Heart right ventricle (tissue), 16 donors: ENCODE measurements around the gene HTT. TPM values are rescaled to one million over a fixed set of nuclear protein-coding genes. Genes with fewer than 3 reads are reported as not detected.

ENCODE experiments used
- ATAC-seq, 8 donors: fragments of 200-7000 bp; cut with Tn5 transposase; one replicate each; pipeline ENCODE4 v1.9.1; 2020; ENCODE audit warnings: mild to moderate bottlenecking in 8 of 8, moderate library complexity in 8 of 8, moderate number of reproducible peaks in 1 of 8
- DNase-seq, 2 donors: peaks; one replicate each; pipeline ENCODE4 v3.0.0-alpha.2; 2020
- H3K27ac ChIP-seq, 10 donors: fragments of 200-600 bp; sonication (generic) in 2 of 10; one replicate each; pipeline versions ENCODE4 v1.5.0 to v1.8.0; 2020 to 2022; ENCODE audit warnings: mild to moderate bottlenecking in 3 of 10
- H3K27me3 ChIP-seq, 7 donors: fragments of 200-600 bp; one replicate each; pipeline ENCODE4 v1.8.0; 2021 to 2022; ENCODE audit warnings: mild to moderate bottlenecking in 2 of 7
- H3K36me3 ChIP-seq, 9 donors: fragments of 200-600 bp; sonication (generic) in 1 of 9; one replicate each; pipeline versions ENCODE4 v1.5.0 to v1.8.0; 2020 to 2022; ENCODE audit warnings: mild to moderate bottlenecking in 2 of 9
- H3K4me1 ChIP-seq, 9 donors: fragments of 200-600 bp; sonication (generic) in 1 of 9; one replicate each; pipeline versions ENCODE4 v1.5.0 to v1.8.0; 2020 to 2022; ENCODE audit warnings: mild to moderate bottlenecking in 4 of 9
- H3K4me3 ChIP-seq, 10 donors: fragments of 200-600 bp; sonication (generic) in 2 of 10; one replicate each; pipeline versions ENCODE4 v1.5.0 to v1.8.0; 2020 to 2022; ENCODE audit warnings: mild to moderate bottlenecking in 7 of 10, moderate library complexity in 2 of 10
- H3K9me3 ChIP-seq, 11 donors: fragments of 200-600 bp in 10 of 11; sonication (generic) in 2 of 11; one replicate each; pipeline versions ENCODE4 v1.5.0 to v1.8.0; 2013 to 2022; ENCODE audit warnings: mild to moderate bottlenecking in 2 of 11, control low read depth in 1 of 11, moderate library complexity in 1 of 11
- WGBS, 2 donors: extraction: QIAGEN DNeasy Blood & Tissue Kit; methylation state at CpG; one replicate each; pipeline ENCODE4 v1.1.7; 2013; ENCODE audit warnings: inconsistent platforms in 1 of 2; 5-methylcytosine and 5-hydroxymethylcytosine counted together
- intact Hi-C, 10 donors: fragments of 100-400 bp; cut with DNase I; formaldehyde crosslinking; loops; one replicate each; pipeline versions ENCODE4 v1.11.1 to v1.14.2; 2022
- polyA plus RNA-seq, 2 donors: library from polyadenylated mRNA; stranded (reverse); fragments of 200-250 nt; gene quantifications; one replicate each; pipeline ENCODE4 v1.2.3, GENCODE V29; 2013
- total RNA-seq, 10 donors: library from RNA; stranded (reverse); fragmentation: NEBNext Ultra II Directional in 3 of 10; extraction: Animal tissue kit (Norgen Biotek cat#: 25700) in 3 of 10; gene quantifications; one replicate each; pipeline versions ENCODE4 v1.2.1 to v1.2.4, GENCODE V29; 2021 to 2023
- TF ChIP-seq, protein P1 (sequence below), 9 donors: fragments of 200-600 bp; sonication (generic) in 2 of 9; IDR thresholded peaks; one replicate each; pipeline versions ENCODE4 v1.5.0 to v1.8.0; 2021 to 2022; ENCODE audit warnings: antibody characterized with exemption in 9 of 9, mild to moderate bottlenecking in 5 of 9, moderate library complexity in 1 of 9
- donor health status: Arrhythmogenic right ventricular cardiomyopathy.
- donor health status: ischemic (EF 13 %, LVEDD 7.1; RV severe dilation, severe dysfunction).
- donor health status: healthy with polysubstance abuse.
- donor health status: DM: no; HTN: yes; CAD: no.
- donor health status: DM: no; HTN: no; CAD: no.
- donor health status: ischemic (EF 25% LVEDD 6.9; RV normal size, moderate dysfunction).
- donor health status: ischemic (EF 25% LVEDD 5.7; RV mildly dilated, moderate dysfunction).
- donor health status: healthy.
- donor health status: DM: yes; HTN: yes; CAD: no.
- donor health status: Ischemic cardiomyopathy.
- donor health status: ischemic (EF 35%, LVEDD 5.7; RV mildly dilated, moderate dysfunction).
- donor health status: nonischemic (EF 11% LVEDD 7.7; RV severe dilation, severe dysfunction).
- donor health status: DM: yes; HTN: yes; CAD: no.
- donor health status: PGD.
- donor health status: ischemic (EF 29% LVEDD 5.4; RV normal size, mild dysfunction).
- donor health status: nonischemic (EF 23%, LVEDD 6.1; RV moderate dilation, normal function).

The HTT gene
- total and polyA plus RNA-seq, 12 donors: 6.3 to 34.0 (median 24.1) TPM

DNA sequence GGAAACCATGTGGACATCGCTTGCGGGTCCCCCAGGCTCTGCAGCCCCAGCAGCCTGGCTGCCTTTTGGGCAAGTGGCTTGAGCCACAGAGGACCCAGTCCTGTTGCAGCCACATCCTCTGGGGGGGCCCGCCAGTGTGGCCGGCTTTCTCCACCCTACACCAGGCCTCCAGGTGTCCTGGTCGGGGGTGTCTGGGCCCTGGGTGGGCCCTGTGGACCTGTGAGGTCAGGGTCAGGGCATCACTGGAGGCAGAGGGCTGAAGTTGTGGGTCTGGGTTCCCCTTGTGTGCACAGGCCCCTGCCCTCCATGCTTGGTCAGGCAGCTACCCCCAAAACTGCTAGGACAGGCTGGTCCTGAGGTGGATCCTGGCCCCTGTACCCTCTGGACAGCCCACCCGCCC lies 171.2 kb downstream of the HTT start:
- Histone ChIP-seq H3K27ac (no peak overlapping the region), H3K9me3 (no peaks in the 10 kb centered on the region), H3K27me3 (no peaks in the 10 kb centered on the region), H3K36me3 (peaks cover 0 to 25% (median 0%) of the 10 kb centered on the region in 9 donors), H3K4me1 (peaks cover 0 to 6% (median 0%) of the 10 kb centered on the region in 9 donors), H3K4me3 (no peak overlapping the region)
- DNase-seq (no peak), ATAC-seq (no peak)
- WGBS, 2 donors: 95 to 96% methylated on average over 6 of the region's 6 CpGs
- TF ChIP-seq, protein P1, sequence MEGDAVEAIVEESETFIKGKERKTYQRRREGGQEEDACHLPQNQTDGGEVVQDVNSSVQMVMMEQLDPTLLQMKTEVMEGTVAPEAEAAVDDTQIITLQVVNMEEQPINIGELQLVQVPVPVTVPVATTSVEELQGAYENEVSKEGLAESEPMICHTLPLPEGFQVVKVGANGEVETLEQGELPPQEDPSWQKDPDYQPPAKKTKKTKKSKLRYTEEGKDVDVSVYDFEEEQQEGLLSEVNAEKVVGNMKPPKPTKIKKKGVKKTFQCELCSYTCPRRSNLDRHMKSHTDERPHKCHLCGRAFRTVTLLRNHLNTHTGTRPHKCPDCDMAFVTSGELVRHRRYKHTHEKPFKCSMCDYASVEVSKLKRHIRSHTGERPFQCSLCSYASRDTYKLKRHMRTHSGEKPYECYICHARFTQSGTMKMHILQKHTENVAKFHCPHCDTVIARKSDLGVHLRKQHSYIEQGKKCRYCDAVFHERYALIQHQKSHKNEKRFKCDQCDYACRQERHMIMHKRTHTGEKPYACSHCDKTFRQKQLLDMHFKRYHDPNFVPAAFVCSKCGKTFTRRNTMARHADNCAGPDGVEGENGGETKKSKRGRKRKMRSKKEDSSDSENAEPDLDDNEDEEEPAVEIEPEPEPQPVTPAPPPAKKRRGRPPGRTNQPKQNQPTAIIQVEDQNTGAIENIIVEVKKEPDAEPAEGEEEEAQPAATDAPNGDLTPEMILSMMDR (IDR thresholded peaks at IDR 0.05): no peak
- intact Hi-C loops: no loop called here

DNA sequence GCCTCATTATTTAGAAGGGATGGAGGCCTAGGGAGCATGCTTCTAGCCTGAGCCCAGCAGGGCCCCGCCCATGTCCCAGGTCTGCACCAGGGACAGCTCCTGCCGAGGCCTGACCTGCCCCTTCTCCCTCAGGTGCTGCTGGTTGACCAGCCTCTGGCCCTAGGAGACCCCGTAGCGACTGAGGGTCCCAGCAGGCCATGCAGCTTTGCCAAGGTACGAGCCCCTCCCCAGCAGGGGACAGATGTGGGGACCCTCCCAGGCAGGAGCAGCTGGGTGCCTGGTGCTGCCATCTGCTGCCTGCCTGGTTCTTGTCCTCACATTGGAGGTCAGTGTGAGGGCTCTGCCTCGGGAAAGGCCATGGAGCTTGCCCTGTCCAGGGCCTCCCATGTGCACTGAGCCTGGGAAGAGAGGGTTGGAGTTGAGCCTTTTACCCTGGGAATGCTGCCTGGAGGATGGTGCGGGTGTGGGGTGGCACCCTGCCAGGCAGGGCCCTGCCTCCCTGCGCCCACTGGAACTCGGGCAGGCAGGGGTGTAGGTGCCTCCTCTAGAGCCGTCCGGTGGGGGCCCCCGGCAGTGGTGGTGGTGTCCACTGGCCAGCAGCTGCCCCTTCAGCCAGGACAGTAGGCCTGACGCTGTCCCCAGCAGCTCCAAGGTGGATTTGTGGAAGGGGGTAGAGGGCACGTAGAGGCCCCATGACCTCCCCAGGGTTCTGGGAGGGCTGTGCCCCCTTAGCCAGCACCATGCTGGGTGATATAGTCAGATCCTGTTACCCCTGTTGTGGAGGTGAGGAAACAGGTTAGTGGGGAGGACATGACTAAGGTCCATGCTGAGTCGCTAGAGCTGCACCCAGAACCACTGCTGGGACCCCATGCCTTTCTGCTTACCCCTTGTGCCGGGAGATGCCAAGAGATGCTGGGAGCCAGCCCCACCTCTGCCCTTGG lies 172.2 kb downstream of the HTT start:
- Histone ChIP-seq H3K27me3 (no peaks in the 10 kb centered on the region), H3K27ac (no peak overlapping the region), H3K4me3 (no peak overlapping the region), H3K36me3 (peaks cover 0 to 15% (median 0%) of the 10 kb centered on the region in 9 donors), H3K9me3 (no peaks in the 10 kb centered on the region), H3K4me1 (no peaks in the 10 kb centered on the region)
- TF ChIP-seq, protein P1 (IDR thresholded peaks at IDR 0.05): peak in 1 of 9 donors; percentile 21
- ATAC-seq: peak in 2 of 8 donors; percentile 3 to 11
- intact Hi-C loops: no loop called here
- 81 to 82% methylated on average over 16 of the region's 16 CpGs for WGBS, 2 donors
- no peak for DNase-seq

DNA sequence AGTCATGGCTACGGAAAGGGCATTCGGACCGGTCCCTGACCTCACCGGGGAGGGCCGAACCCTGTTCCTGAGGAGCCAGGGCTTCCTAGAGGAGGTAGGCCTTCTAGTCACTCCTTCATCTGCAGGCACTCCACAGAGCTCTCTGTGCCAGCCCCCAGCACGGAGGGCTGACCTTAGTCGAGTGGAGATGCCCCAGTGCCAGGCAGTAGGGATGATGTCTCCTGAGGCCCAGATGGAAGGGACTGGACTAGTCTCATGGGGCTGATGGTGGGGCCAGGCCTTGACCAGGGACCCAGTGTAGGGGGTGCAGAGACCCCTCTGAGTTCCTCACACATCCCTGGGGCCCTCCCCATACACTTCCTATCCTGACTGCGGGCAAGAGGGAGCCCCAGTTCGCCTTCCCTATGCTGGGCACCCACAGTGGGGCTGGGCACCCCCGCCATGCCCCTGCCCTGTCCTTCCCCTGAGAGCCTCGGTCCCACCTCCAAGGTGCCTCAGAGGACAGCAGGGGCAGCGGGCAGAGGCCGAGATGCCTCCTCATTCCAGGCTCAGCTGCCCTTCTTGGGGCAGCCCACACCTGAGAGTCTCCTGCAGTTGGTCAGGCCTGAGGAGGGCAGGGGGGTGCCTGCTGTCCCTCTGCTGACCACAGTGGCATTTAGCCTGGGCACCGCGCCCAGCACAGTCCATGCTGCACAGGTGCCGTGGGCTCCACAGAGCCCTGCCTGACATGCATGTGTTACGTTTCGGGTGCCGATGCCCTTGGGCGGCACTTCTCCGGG lies 173.1 kb downstream of the HTT start:
- Histone ChIP-seq H3K36me3 (peaks cover 0 to 7% (median 0%) of the 10 kb centered on the region in 9 donors), H3K27ac (no peak overlapping the region), H3K9me3 (no peaks in the 10 kb centered on the region), H3K4me1 (no peaks in the 10 kb centered on the region), H3K4me3 (no peak overlapping the region), H3K27me3 (no peaks in the 10 kb centered on the region)
- TF ChIP-seq, protein P1 (IDR thresholded peaks at IDR 0.05): no peak
- DNase-seq (peak in 1 of 2 donors; percentile 15), ATAC-seq (no peak)
- intact Hi-C loops: no loop called here
- WGBS, 2 donors: 94 to 96% methylated on average over 20 to 21 of the region's 21 CpGs

DNA sequence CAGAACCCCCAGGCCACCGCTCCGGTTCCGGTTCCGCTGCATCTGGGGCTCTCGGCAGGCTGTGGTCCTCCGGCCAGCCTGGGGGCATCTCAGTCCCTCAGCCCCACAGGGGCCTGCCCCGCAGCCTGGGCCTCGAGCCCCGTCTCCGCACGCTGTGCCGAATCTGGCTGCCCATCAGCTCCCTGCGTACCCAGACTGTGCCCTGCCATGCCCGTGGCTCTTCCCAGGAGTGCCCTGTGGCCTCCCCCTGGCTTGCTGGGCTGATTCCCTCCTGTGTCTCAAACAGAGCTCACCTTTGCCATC lies 173.6 kb downstream of the HTT start:
- Histone ChIP-seq H3K27ac (no peak overlapping the region), H3K4me1 (no peaks in the 10 kb centered on the region), H3K36me3 (peaks cover 0 to 7% (median 0%) of the 10 kb centered on the region in 9 donors), H3K27me3 (no peaks in the 10 kb centered on the region), H3K4me3 (no peak overlapping the region), H3K9me3 (no peaks in the 10 kb centered on the region)
- ATAC-seq: no peak
- 94 to 96% methylated on average over 14 of the region's 14 CpGs for WGBS, 2 donors
- TF ChIP-seq, protein P1 (IDR thresholded peaks at IDR 0.05): no peak
- no peak for DNase-seq
- intact Hi-C loops: no loop called here
